HepG2 (cell line): ENCODE data around the gene RHOG. TPM values are rescaled to one million over a fixed set of nuclear protein-coding genes. Genes with fewer than 3 reads are reported as not detected.

Experiments
- ATF1 ChIP-seq: IDR thresholded peaks from 2 replicates; pipeline ENCODE4 v1.6.1; 2016; ENCODE audit warnings: mild to moderate bottlenecking, control low read depth
- ELF3 ChIP-seq: IDR thresholded peaks from 2 replicates; pipeline ENCODE4 v1.6.1; 2016; ENCODE audit warnings: missing genetic modification reagents, missing compliant biosample characterization
- GABPA ChIP-seq, 2 experiments: IDR thresholded peaks; 2 replicates each; pipeline ENCODE4 v1.6.1; 2011 to 2016; ENCODE audit warnings: low read depth in 2 of 2, low read length in 1 of 2, missing biosample characterization in 1 of 2, missing genetic modification characterization in 1 of 2
- SAFB2 ChIP-seq: sonication (generic); formaldehyde crosslinking; IDR thresholded peaks from 2 replicates; pipeline ENCODE4 v1.5.1; 2020; ENCODE audit warnings: missing genetic modification reagents, low read depth, mild to moderate bottlenecking, borderline replicate concordance
- SNRNP70 ChIP-seq: fragments of 200-400 bp; formaldehyde crosslinking; IDR thresholded peaks from 2 replicates; pipeline ENCODE4 v1.6.1; 2017; ENCODE audit warnings: mild to moderate bottlenecking, low read depth, low read length, moderate library complexity
- ZC3H13 ChIP-seq: sonication (generic); formaldehyde crosslinking; IDR thresholded peaks from 2 replicates; pipeline ENCODE4 v1.8.1; 2023; ENCODE audit warnings: mild to moderate bottlenecking, missing genetic modification reagents, moderate library complexity
- ZFX ChIP-seq: sonication (generic); formaldehyde crosslinking; IDR thresholded peaks from 2 replicates; pipeline ENCODE4 v1.4.0; 2020; ENCODE audit warnings: mild to moderate bottlenecking, low read depth, missing genetic modification reagents, moderate library complexity
- ZMYM2 ChIP-seq: sonication (generic); formaldehyde crosslinking; IDR thresholded peaks from 2 replicates; pipeline ENCODE4 v1.8.0; 2022; ENCODE audit warnings: mild to moderate bottlenecking, missing genetic modification reagents
- ZNF121 ChIP-seq: sonication (generic); formaldehyde crosslinking; IDR thresholded peaks from 2 replicates; pipeline ENCODE4 v1.5.0; 2020; ENCODE audit warnings: mild to moderate bottlenecking, missing genetic modification reagents
- ZNF225 ChIP-seq: sonication (generic); formaldehyde crosslinking; IDR thresholded peaks from 2 replicates; pipeline ENCODE4 v1.4.0; 2020; ENCODE audit warnings: mild to moderate bottlenecking, missing genetic modification reagents
- ZNF740 ChIP-seq: sonication (generic); formaldehyde crosslinking; IDR thresholded peaks from 2 replicates; pipeline ENCODE4 v1.4.0; 2020; ENCODE audit warnings: missing genetic modification reagents
- ZSCAN21 ChIP-seq: sonication (generic); formaldehyde crosslinking; IDR thresholded peaks from 2 replicates; pipeline ENCODE4 v1.8.0; 2022; ENCODE audit warnings: mild to moderate bottlenecking, missing genetic modification reagents, moderate library complexity, borderline replicate concordance
- polyA plus RNA-seq, 8 experiments: library from polyadenylated mRNA; depleted of rRNA in 3 of 8; stranded (reverse) in 7 of 8; unstranded in 1 of 8; fragments of >200 nt; fragmentation: Illumina TruSeq in 4 of 8; extraction: Trizol in 4 of 8; gene quantifications; 2 replicates each; pipeline versions ENCODE4 v1.2.1 to v1.2.3, GENCODE V29; 2011 to 2016; ENCODE audit warnings: low read depth in 4 of 8, missing spikeins in 1 of 8, mixed read lengths in 1 of 8; ENCODE audit not compliant: insufficient read depth in 1 of 8
- total RNA-seq, 5 experiments: library from RNA; depleted of rRNA; stranded (reverse); fragments of >200 nt; fragmentation: Illumina TruSeq; extraction: Trizol; gene quantifications; 2 replicates each; pipeline ENCODE4 v1.2.3, GENCODE V29; 2016; ENCODE audit warnings: low read depth in 1 of 5
- TF ChIP-seq, protein P1 (sequence below): sonication (generic); formaldehyde crosslinking; IDR thresholded peaks from 2 replicates; pipeline ENCODE4 v1.4.0; 2020; ENCODE audit warnings: missing genetic modification reagents
- TF ChIP-seq, protein P2 (sequence below): sonication (generic); formaldehyde crosslinking; IDR thresholded peaks from 2 replicates; pipeline ENCODE4 v1.5.1; 2020; ENCODE audit warnings: mild to moderate bottlenecking, missing genetic modification reagents, moderate library complexity
- TF ChIP-seq, protein P3 (sequence below): sonication (generic); formaldehyde crosslinking; IDR thresholded peaks from 2 replicates; pipeline ENCODE4 v1.5.1; 2020; ENCODE audit warnings: missing genetic modification reagents, mild to moderate bottlenecking, borderline replicate concordance
- TF ChIP-seq, protein P4 (sequence below): sonication (generic); formaldehyde crosslinking; IDR thresholded peaks from 2 replicates; pipeline ENCODE4 v1.4.0; 2020; ENCODE audit warnings: missing genetic modification reagents; ENCODE audit errors: not compliant biosample characterization
- TF ChIP-seq, protein P5 (sequence below): sonication (generic); formaldehyde crosslinking; IDR thresholded peaks from 2 replicates; pipeline ENCODE4 v1.8.0; 2022; ENCODE audit warnings: low read depth, missing genetic modification reagents

RHOG gene
- total and polyA plus RNA-seq, 2 of the 13 experiments (the other 11 are each of a cell fraction or from before 2014, with no cell fraction given), result 7.7 to 23.4 TPM

- TF ChIP-seq, protein P1, sequence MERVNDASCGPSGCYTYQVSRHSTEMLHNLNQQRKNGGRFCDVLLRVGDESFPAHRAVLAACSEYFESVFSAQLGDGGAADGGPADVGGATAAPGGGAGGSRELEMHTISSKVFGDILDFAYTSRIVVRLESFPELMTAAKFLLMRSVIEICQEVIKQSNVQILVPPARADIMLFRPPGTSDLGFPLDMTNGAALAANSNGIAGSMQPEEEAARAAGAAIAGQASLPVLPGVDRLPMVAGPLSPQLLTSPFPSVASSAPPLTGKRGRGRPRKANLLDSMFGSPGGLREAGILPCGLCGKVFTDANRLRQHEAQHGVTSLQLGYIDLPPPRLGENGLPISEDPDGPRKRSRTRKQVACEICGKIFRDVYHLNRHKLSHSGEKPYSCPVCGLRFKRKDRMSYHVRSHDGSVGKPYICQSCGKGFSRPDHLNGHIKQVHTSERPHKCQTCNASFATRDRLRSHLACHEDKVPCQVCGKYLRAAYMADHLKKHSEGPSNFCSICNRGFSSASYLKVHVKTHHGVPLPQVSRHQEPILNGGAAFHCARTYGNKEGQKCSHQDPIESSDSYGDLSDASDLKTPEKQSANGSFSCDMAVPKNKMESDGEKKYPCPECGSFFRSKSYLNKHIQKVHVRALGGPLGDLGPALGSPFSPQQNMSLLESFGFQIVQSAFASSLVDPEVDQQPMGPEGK (CRISPR knock-in tag), result peak; percentile 72
- TF ChIP-seq SNRNP70, result no peak
- TF ChIP-seq ZNF121 (CRISPR knock-in tag), result no peak
- TF ChIP-seq, protein P2, sequence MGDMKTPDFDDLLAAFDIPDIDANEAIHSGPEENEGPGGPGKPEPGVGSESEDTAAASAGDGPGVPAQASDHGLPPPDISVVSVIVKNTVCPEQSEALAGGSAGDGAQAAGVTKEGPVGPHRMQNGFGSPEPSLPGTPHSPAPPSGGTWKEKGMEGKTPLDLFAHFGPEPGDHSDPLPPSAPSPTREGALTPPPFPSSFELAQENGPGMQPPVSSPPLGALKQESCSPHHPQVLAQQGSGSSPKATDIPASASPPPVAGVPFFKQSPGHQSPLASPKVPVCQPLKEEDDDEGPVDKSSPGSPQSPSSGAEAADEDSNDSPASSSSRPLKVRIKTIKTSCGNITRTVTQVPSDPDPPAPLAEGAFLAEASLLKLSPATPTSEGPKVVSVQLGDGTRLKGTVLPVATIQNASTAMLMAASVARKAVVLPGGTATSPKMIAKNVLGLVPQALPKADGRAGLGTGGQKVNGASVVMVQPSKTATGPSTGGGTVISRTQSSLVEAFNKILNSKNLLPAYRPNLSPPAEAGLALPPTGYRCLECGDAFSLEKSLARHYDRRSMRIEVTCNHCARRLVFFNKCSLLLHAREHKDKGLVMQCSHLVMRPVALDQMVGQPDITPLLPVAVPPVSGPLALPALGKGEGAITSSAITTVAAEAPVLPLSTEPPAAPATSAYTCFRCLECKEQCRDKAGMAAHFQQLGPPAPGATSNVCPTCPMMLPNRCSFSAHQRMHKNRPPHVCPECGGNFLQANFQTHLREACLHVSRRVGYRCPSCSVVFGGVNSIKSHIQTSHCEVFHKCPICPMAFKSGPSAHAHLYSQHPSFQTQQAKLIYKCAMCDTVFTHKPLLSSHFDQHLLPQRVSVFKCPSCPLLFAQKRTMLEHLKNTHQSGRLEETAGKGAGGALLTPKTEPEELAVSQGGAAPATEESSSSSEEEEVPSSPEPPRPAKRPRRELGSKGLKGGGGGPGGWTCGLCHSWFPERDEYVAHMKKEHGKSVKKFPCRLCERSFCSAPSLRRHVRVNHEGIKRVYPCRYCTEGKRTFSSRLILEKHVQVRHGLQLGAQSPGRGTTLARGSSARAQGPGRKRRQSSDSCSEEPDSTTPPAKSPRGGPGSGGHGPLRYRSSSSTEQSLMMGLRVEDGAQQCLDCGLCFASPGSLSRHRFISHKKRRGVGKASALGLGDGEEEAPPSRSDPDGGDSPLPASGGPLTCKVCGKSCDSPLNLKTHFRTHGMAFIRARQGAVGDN, result no peak
- TF ChIP-seq ZC3H13 (CRISPR knock-in tag), result no peak
- TF ChIP-seq ELF3, result 0 out of 2 replicates have a peak, but pooled peaks have one; percentile 31
- TF ChIP-seq ZNF740 (CRISPR knock-in tag), result peak; percentile 73; the same call in 1 of the 2 replicates
- peak; percentile 14; the same call in 1 of the 2 replicates for TF ChIP-seq ZSCAN21 (CRISPR knock-in tag)
- TF ChIP-seq ZFX (CRISPR knock-in tag), result peak; percentile 76
- TF ChIP-seq, protein P3, sequence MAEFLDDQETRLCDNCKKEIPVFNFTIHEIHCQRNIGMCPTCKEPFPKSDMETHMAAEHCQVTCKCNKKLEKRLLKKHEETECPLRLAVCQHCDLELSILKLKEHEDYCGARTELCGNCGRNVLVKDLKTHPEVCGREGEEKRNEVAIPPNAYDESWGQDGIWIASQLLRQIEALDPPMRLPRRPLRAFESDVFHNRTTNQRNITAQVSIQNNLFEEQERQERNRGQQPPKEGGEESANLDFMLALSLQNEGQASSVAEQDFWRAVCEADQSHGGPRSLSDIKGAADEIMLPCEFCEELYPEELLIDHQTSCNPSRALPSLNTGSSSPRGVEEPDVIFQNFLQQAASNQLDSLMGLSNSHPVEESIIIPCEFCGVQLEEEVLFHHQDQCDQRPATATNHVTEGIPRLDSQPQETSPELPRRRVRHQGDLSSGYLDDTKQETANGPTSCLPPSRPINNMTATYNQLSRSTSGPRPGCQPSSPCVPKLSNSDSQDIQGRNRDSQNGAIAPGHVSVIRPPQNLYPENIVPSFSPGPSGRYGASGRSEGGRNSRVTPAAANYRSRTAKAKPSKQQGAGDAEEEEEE (CRISPR knock-in tag), result 0 out of 2 replicates have a peak, but pooled peaks have one; percentile 33
- TF ChIP-seq ZNF225 (CRISPR knock-in tag), result no peak
- no peak for TF ChIP-seq SAFB2 (CRISPR knock-in tag)
- TF ChIP-seq ATF1 (CRISPR knock-in tag), result no peak
- TF ChIP-seq ZMYM2, result no peak
- TF ChIP-seq, protein P4, sequence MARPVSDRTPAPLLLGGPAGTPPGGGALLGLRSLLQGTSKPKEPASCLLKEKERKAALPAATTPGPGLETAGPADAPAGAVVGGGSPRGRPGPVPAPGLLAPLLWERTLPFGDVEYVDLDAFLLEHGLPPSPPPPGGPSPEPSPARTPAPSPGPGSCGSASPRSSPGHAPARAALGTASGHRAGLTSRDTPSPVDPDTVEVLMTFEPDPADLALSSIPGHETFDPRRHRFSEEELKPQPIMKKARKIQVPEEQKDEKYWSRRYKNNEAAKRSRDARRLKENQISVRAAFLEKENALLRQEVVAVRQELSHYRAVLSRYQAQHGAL, result no peak
- peak; percentile 46 for TF ChIP-seq GABPA (IDR thresholded peaks at IDR 0.05; ENCODE audit: low read depth, low read length)
- no peak for TF ChIP-seq GABPA (CRISPR knock-in tag; IDR thresholded peaks at IDR 0.05; ENCODE audit: low read depth)
- TF ChIP-seq, protein P5, sequence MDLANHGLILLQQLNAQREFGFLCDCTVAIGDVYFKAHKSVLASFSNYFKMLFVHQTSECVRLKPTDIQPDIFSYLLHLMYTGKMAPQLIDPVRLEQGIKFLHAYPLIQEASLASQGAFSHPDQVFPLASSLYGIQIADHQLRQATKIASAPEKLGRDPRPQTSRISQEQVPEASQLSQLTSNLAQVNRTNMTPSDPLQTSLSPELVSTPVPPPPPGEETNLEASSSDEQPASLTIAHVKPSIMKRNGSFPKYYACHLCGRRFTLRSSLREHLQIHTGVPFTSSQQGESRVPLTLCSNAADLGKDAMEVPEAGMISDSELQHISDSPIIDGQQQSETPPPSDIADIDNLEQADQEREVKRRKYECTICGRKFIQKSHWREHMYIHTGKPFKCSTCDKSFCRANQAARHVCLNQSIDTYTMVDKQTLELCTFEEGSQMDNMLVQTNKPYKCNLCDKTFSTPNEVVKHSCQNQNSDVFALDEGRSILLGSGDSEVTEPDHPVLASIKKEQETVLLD (CRISPR knock-in tag), result no peak
Observed at GRCh38 chr11:3840870-3841425, at the start of gene RHOG (continued).
